Nephron progenitor cell (in vitro differentiated cells): Measurements from ENCODE around the gene OR5H2.
A peak's percentile ranks its signal among the peaks of the same experiment; 100 is the strongest.

Source experiments
- DNase-seq: peaks from one replicate; pipeline ENCODE4 v3.0.0; 2021
- H3K27ac Mint-ChIP-seq: 2 replicates; pipeline ENCODE4 v1.8.0; 2021; ENCODE audit warnings: mild to moderate bottlenecking, moderate library complexity, mixed read lengths
- H3K27me3 Mint-ChIP-seq: 2 replicates; pipeline ENCODE4 v1.8.0; 2021; ENCODE audit warnings: mild to moderate bottlenecking, low read depth, mixed read lengths; ENCODE audit not compliant: poor library complexity
- H3K36me3 Mint-ChIP-seq: 2 replicates; pipeline ENCODE4 v1.8.0; 2021; ENCODE audit warnings: low read depth, mixed read lengths
- H3K4me1 Mint-ChIP-seq: 2 replicates; pipeline ENCODE4 v1.8.0; 2021; ENCODE audit warnings: mixed read lengths
- H3K4me3 Mint-ChIP-seq: 2 replicates; pipeline ENCODE4 v1.8.0; 2021; ENCODE audit warnings: mild to moderate bottlenecking, moderate library complexity, mixed read lengths
- H3K9me3 Mint-ChIP-seq: 2 replicates; pipeline ENCODE4 v1.8.0; 2021; ENCODE audit warnings: mild to moderate bottlenecking, moderate library complexity, mixed read lengths
- CTCF ChIP-seq: fragments of 200-600 bp; sonication (generic); IDR thresholded peaks from 2 replicates; pipeline ENCODE4 v1.5.0; 2021; ENCODE audit warnings: antibody characterized with exemption

The OR5H2 gene

DNA sequence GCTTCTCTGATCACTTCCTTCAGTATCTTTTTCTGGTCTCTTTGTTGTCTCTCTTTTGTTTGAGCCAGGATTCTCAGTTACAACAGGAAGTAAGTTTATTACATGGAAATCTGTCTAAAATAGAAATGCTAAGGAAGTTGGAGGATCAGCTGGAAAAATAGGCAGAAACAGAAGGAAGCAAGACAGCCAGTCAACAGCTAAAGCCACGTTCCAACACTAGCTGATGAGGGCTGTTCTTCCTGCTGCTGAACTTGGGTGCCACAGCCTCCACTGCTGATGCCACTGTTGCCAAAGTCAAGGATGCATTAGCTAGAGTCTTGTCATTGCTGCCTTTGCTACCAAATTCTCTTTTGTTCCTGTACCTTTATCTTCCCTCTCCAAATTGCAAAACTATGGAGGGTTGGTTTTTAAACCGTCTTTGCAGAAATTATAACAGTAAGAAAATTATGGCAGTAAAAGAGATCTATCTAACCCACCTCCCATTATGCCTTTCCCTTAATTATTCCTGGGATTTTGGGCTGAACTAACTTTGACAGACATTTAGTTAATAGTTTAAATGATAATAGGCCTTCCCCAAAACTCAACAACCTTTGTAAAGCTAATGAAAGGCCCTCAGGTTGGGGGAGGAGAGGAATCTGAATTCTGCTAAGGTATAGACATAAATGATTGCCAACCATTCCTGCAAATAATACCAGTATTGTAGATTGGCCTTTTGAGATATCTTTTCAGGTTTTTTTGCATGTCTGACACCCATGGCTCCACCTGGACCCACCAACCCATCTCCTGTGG lies 44.0 kb downstream of the OR5H2 start:
- Mint-ChIP-seq H3K4me3 (no peak overlapping the region), H3K27me3 (peaks cover 8% of the 10 kb centered on the region), H3K36me3 (no peaks in the 10 kb centered on the region), H3K27ac (no peak overlapping the region), H3K4me1 (peaks cover 18% of the 10 kb centered on the region), H3K9me3 (no peaks in the 10 kb centered on the region)
- DNase-seq = no peak
- TF ChIP-seq CTCF = no peak

- H3K9me3 Mint-ChIP-seq = no peaks in the 10 kb centered on the region
- H3K36me3 Mint-ChIP-seq = no peaks in the 10 kb centered on the region
- H3K27me3 Mint-ChIP-seq = peaks cover 8% of the 10 kb centered on the region
- H3K4me1 Mint-ChIP-seq = peaks cover 18% of the 10 kb centered on the region
- no peak overlapping the region for H3K27ac Mint-ChIP-seq
- DNase-seq = no peak
- no peak for TF ChIP-seq CTCF
- H3K4me3 Mint-ChIP-seq = no peak overlapping the region
These were observed 44.6 kb downstream of the OR5H2 start for GRCh38 chr3:98326945-98327344.

DNA sequence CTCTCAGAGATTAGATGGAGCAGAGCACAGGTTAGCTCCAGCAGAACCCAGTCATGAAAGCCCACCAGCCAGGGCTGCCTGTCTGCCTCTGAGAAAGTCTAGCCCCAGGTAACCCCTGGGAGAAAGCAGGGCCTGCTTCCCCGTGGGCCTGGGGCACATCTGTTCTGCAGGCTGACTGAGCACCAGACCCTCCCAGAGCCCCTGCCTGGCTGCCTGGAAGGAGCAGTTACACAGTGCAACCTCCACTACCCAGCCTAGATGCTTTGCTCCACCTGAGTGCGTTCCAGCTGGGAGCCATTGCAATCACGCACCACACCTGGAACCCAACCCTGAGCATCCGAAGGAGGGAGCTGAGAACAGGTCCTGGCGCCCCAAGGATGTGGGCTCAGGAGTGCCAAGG lies 46.6 kb downstream of the OR5H2 start:
- no peaks in the 10 kb centered on the region for H3K9me3 Mint-ChIP-seq
- no peak for TF ChIP-seq CTCF
- peaks cover 8% of the 10 kb centered on the region for H3K27me3 Mint-ChIP-seq
- H3K27ac Mint-ChIP-seq = no peak overlapping the region
- no peak overlapping the region for H3K4me3 Mint-ChIP-seq
- peaks cover 18% of the 10 kb centered on the region for H3K4me1 Mint-ChIP-seq
- no peaks in the 10 kb centered on the region for H3K36me3 Mint-ChIP-seq
- no peak for DNase-seq

DNA sequence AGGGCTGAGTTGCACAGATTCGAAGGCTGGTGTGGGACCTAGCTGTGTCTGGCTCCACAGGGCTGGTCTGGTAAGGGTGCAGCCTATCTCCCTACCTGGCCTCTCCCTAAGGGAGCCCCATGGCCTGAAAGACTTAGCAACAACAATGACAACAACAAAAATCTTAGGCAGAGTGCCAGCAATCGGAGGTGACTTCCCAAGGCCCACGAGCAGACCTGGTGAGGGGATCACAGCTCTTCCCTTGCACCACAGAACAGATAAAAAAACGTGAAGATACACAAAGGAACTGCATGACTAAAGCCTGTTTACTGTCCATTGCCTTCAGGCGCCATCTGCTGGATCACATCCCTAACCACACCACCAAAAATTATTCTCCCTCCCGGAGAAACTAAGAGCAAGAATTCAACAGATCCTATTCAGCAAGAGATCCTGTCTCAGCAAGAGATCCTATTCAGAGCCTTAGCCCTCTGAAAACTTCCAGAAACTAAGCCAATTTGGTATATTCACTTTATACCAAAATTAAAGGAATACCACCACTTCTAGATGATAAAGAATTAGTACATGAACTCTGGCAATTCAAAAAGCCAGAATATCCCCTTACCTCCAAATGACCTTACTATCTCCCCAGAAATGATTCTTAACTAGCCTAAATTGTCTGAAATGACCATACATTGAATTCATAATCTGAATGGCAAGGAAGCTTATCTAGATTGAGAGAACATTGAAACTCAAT lies 47.3 kb downstream of the OR5H2 start:
- H3K4me1 Mint-ChIP-seq = peaks cover 18% of the 10 kb centered on the region
- no peaks in the 10 kb centered on the region for H3K36me3 Mint-ChIP-seq
- H3K27me3 Mint-ChIP-seq = peaks cover 8% of the 10 kb centered on the region
- H3K27ac Mint-ChIP-seq = no peak overlapping the region
- peak; percentile 56 for DNase-seq
- H3K4me3 Mint-ChIP-seq = no peak overlapping the region
- no peaks in the 10 kb centered on the region for H3K9me3 Mint-ChIP-seq
- TF ChIP-seq CTCF = peak; percentile 64

GRCh38 chr3:98331329-98331728 lies 49.0 kb downstream of the OR5H2 start:
- TF ChIP-seq CTCF = no peak
- Mint-ChIP-seq H3K27ac (no peak overlapping the region), H3K4me3 (no peak overlapping the region), H3K27me3 (peaks cover 11% of the 10 kb centered on the region), H3K4me1 (peaks cover 6% of the 10 kb centered on the region), H3K36me3 (no peaks in the 10 kb centered on the region), H3K9me3 (no peaks in the 10 kb centered on the region)
- no peak for DNase-seq
